Fibroblast of villous mesenchyme (primary cell): ENCODE data around the gene INPP4B. TPM values are rescaled to one million over a fixed set of nuclear protein-coding genes. Genes with fewer than 3 reads are reported as not detected.

ENCODE experiments used
- DNase-seq: peaks from one replicate; pipeline ENCODE4 v3.0.0-alpha.2; 2010; ENCODE audit warnings: low read depth
- H3K4me3 ChIP-seq: 2 replicates; pipeline ENCODE4 v1.5.1; 2011; ENCODE audit warnings: low read depth, mild to moderate bottlenecking, low read length
- total RNA-seq: library from RNA; depleted of rRNA; stranded (reverse); fragments of >200 nt; gene quantifications from 2 replicates; pipeline ENCODE4 v1.2.3, GENCODE V29; 2012
- TF ChIP-seq, protein P1 (sequence below): IDR thresholded peaks from 2 replicates; pipeline ENCODE4 v1.5.1; 2012; ENCODE audit warnings: low read depth, mild to moderate bottlenecking, low read length; ENCODE audit not compliant: insufficient read depth

Gene INPP4B
- total RNA-seq, 1 donor = 64.3 TPM

DNA sequence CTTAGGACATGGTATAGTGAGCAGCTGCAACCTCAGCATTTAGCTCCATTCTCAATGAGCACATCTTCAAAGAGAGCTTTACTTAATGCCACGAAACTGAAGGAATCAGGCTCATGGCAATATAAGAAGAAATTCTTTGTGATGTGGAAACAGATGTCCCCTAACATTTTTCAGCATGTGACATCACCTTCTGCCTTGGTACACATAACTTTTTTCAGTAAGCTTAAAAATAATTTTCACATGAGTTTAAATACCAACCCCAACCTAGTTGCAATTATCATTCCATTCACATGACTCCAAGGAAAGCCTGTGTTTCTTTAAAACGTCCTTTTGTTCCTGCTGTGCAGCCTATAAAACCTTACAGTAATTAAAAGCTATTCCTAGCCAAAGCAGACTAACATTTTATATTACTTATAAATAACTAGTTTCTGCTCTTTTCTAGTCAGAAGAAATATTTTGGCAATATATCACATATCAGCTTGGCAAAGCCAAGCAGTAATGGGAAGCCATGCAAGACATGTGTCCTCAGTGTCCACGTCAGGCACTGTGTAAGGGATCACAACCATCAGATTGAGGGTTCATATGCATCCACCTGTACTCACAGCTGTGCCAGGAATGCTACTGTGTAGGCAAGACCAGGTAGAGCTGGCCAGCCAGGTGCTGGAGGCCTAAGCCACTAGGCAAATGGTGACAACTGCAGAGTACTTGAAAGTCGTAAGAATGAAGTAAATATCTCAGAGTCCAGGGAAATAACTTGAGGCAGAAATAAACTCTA is 466.6 kb downstream of the INPP4B start:
- H3K4me3 ChIP-seq = no peak overlapping the region
- TF ChIP-seq, protein P1, sequence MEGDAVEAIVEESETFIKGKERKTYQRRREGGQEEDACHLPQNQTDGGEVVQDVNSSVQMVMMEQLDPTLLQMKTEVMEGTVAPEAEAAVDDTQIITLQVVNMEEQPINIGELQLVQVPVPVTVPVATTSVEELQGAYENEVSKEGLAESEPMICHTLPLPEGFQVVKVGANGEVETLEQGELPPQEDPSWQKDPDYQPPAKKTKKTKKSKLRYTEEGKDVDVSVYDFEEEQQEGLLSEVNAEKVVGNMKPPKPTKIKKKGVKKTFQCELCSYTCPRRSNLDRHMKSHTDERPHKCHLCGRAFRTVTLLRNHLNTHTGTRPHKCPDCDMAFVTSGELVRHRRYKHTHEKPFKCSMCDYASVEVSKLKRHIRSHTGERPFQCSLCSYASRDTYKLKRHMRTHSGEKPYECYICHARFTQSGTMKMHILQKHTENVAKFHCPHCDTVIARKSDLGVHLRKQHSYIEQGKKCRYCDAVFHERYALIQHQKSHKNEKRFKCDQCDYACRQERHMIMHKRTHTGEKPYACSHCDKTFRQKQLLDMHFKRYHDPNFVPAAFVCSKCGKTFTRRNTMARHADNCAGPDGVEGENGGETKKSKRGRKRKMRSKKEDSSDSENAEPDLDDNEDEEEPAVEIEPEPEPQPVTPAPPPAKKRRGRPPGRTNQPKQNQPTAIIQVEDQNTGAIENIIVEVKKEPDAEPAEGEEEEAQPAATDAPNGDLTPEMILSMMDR = no peak
- peak; percentile 78 for DNase-seq

DNA sequence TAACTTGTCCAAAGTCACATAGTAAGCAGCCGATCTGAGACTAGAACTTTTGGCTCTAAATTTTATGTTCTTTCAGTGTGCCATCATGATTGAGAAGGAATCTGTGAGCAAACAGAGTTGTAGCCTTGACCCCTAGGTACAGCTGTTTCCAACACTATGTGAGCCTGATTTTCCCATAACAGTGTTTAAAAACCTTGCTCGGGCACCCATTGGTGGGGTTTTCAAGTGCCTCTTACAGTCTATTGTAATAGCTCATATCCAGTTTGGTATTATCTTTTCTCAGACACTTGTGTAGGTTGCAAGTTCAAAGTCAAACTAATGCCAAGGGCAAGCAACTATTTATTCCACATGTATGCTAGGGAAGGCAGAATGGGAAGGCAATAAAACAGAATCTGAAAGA is 467.9 kb downstream of the INPP4B start:
- H3K4me3 ChIP-seq = no peak overlapping the region
- TF ChIP-seq, protein P1 = no peak
- DNase-seq = no peak

DNA sequence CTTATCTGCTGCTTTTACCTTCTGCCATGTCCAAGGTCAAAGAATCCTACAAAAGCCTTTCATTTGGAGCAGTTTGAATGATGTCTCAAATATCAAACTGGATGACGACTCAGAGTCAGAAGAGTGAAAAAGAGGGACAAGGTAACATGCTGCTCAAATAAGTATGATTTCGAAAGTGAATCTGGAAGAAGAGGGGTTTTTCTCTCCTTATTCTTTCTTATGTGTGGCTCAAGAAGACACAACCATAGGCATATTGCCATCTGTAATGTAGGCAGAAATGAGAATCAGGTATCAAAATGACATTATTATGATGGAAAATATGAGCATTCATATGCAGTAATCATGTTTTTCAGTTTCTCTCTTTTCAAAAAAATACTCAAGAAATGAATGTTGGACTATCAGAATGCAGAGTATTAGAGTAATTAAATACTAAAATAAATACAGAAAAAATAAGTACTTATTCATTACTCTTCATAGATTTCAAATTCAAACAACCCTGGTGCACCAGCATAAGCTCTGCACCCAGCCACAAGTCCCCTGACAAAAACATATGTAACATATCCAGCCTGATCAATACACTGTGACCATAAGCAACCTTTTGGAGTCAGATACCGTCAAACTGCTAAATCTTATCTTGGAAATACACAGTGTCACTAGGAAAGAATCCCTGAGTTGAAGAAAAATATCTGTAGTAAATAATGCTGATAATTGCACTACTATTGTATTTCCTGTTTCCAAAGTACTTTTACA is 468.6 kb downstream of the INPP4B start:
- no peak for DNase-seq
- TF ChIP-seq, protein P1 = no peak
- H3K4me3 ChIP-seq = no peak overlapping the region

DNA sequence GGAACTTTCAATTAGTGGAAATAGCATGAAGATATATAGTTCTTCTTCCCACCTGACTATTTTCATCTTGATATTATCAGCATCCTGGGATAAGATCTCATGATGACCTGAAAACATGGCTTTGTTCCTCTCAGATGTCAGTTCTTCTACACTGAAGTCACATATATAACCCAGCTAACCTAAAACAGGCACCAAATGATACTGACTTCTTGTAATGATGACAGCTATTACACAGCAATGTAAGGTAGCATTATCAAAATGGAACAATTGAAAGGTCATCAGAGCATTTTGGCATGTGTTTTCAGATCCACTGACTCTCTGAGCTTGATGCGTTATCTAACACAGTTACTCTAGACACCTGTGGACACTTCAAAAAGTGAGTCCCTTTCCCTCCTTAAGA is 469.9 kb downstream of the INPP4B start:
- TF ChIP-seq, protein P1 = no peak
- H3K4me3 ChIP-seq = no peak overlapping the region
- no peak for DNase-seq

DNA sequence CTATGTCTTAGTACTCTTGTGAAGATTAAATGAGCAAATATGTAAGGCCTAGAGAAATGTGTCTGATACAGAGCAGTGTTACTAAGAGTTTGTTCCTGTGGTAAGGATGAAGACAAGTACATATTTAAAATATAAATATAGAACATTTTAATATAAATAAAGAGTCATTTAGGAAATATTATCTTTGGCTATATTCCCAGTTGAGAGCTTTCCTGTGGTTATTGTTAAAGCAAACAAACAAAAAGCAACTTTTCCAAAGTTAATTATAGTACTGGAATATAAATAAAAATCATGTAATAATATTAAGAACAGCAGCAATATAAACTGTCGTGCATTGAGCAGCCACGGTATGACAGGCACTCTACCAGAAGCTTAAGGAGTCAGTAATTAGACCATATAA is 472.5 kb downstream of the INPP4B start:
- peak; percentile 51 for DNase-seq
- H3K4me3 ChIP-seq = no peak overlapping the region
- TF ChIP-seq, protein P1 = no peak

DNA sequence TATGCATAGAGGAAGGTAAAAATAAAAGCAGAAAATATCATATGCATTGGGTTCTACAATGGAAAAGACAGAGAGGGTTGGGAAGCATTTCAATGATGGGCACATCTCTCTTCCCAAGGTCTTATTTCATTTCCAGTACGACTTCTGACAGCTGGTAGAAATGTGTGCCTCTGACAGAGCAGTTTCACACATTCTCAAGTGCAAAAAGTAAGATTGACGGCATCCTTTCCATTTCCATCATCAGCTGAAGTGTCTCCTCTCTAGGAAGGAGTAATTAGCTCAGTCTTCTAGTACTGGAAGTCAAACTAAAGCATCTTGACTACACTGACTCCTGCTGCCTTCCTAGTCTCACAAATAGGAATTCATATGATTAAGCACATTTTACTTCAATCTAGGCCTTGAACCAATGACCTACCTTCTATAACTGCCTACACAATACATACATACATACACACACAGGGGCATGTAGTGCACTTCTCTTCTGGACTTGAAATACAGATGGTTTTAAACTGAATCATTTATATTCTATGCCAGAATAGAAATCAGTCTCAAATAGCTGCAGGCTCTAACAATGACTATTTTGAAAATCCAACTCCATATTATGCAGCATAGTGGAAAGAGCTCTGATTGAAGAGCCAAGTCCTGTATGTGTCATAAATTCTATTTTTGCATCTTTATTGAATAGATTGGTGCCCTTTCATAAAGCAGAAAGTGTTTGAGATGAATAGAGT is 473.4 kb downstream of the INPP4B start:
- no peak for DNase-seq
- no peak overlapping the region for H3K4me3 ChIP-seq
- TF ChIP-seq, protein P1 = no peak
